ENCODE data around the gene CTPS2.

GRCh38 chrX:16629909-16630308 lies 82.6 kb downstream of the CTPS2 start:
- no peak for TF ChIP-seq POLR2A (IDR thresholded peaks at IDR 0.05)
- no peak for TF ChIP-seq CTCF (IDR thresholded peaks at IDR 0.05)
- TF ChIP-seq POLR2AphosphoS5 (IDR thresholded peaks at IDR 0.05): no peak
- no peak for TF ChIP-seq EP300 (IDR thresholded peaks at IDR 0.05; ENCODE audit: low read depth)
